BJ (cell line): ENCODE data around the gene COL16A1. TPM values are rescaled to one million over a fixed set of nuclear protein-coding genes. Genes with fewer than 3 reads are reported as not detected.

ENCODE experiments used
- CTCF ChIA-PET: fragments of 350-600 bp; formaldehyde crosslinking; extraction: SDS; loops from one replicate; lab custom pipeline; 2021; ENCODE audit warnings: antibody characterized with exemption, inconsistent platforms; lab: Yijun Ruan, JAX
- POLR2A ChIA-PET: fragments of 300-600 bp; sonication (Branson Sonifier 250); formaldehyde crosslinking; extraction: SDS; loops from one replicate; lab custom pipeline; 2021; ENCODE audit warnings: antibody characterized with exemption; lab: Charles Lee
- DNase-seq: peaks from one replicate; pipeline ENCODE4 v3.0.0-alpha.2; 2011; ENCODE audit warnings: low read depth
- H3K27me3 ChIP-seq: 2 replicates; pipeline ENCODE4 v1.6.0; 2011; ENCODE audit warnings: low read length; ENCODE audit not compliant: control insufficient read depth, insufficient read depth
- H3K36me3 ChIP-seq: 2 replicates; pipeline ENCODE4 v1.5.1; 2011; ENCODE audit warnings: low read length; ENCODE audit not compliant: control insufficient read depth, insufficient read depth
- H3K4me3 ChIP-seq: 2 replicates; pipeline ENCODE4 v1.5.1; 2011; ENCODE audit warnings: low read depth, mild to moderate bottlenecking, control low read depth, low read length
- CTCF ChIP-seq: IDR thresholded peaks from 2 replicates; pipeline ENCODE4 v1.5.1; 2011; ENCODE audit warnings: low read depth, mild to moderate bottlenecking, control low read depth, inconsistent platforms, low read length, moderate library complexity; ENCODE audit not compliant: insufficient read depth
- polyA plus RNA-seq: library from polyadenylated mRNA; depleted of rRNA; stranded (reverse); fragments of >200 nt; gene quantifications from 2 replicates; pipeline ENCODE4 v1.2.3, GENCODE V29; 2011

COL16A1 gene
- polyA plus RNA-seq, 1 experiment, result 123 TPM

- Histone ChIP-seq H3K27me3 (no peaks in the 10 kb centered on the region), H3K36me3 (peaks cover 2% of the 10 kb centered on the region; the same call in 1 of the 2 replicates), H3K4me3 (no peak overlapping the region)
- POLR2A ChIA-PET, result interaction anchor here (0.6 kb wide), 1 partner anchor 329 kb away, joined by 5 read pairs; no protein-coding TSS in a partner anchor
- no peak for TF ChIP-seq CTCF
- no peak for DNase-seq
- CTCF ChIA-PET, result interaction anchor here (2.7 to 4.4 kb wide), 2 partner anchors 13 to 18 kb away, joined by 11 to 25 read pairs; no protein-coding TSS in a partner anchor
Measured at GRCh38 chr1:31732751-31733289, 29.0 kb upstream of the COL16A1 start.

GRCh38 chr1:31732343-31732742 lies 28.5 kb upstream of the COL16A1 start:
- Histone ChIP-seq H3K27me3 (no peaks in the 10 kb centered on the region), H3K36me3 (peaks cover 2% of the 10 kb centered on the region; the same call in 1 of the 2 replicates), H3K4me3 (no peak overlapping the region)
- TF ChIP-seq CTCF, result no peak
- ChIA-PET CTCF (interaction anchor here (0.9 to 4.4 kb wide), 3 partner anchors 13 to 17 kb away, joined by 3 to 25 read pairs (median 11); no protein-coding TSS in a partner anchor), POLR2A (no interaction called here)
- DNase-seq, result no peak

GRCh38 chr1:31731049-31731565 lies 27.3 kb upstream of the COL16A1 start:
- no peak for DNase-seq
- Histone ChIP-seq H3K4me3 (no peak overlapping the region), H3K27me3 (no peaks in the 10 kb centered on the region), H3K36me3 (peaks cover 2% of the 10 kb centered on the region; the same call in 1 of the 2 replicates)
- no peak for TF ChIP-seq CTCF
- ChIA-PET POLR2A (no interaction called here), CTCF (interaction anchor here (2.7 kb wide), 1 partner anchor 16 kb away, joined by 11 read pairs; no protein-coding TSS in a partner anchor)

GRCh38 chr1:31730336-31731048 lies 26.7 kb upstream of the COL16A1 start:
- no peak for DNase-seq
- Histone ChIP-seq H3K4me3 (no peak overlapping the region), H3K27me3 (no peaks in the 10 kb centered on the region), H3K36me3 (peaks cover 2% of the 10 kb centered on the region; the same call in 1 of the 2 replicates)
- TF ChIP-seq CTCF, result no peak
- POLR2A ChIA-PET, result no interaction called here
- CTCF ChIA-PET, result interaction anchor here (2.7 kb wide), 1 partner anchor 15 kb away, joined by 11 read pairs; no protein-coding TSS in a partner anchor

GRCh38 chr1:31727849-31728248 lies 24.0 kb upstream of the COL16A1 start:
- CTCF ChIA-PET, result interaction anchor here (2.4 kb wide), 1 partner anchor 12 kb away, joined by 14 read pairs; no protein-coding TSS in a partner anchor
- no peak for DNase-seq
- Histone ChIP-seq H3K27me3 (no peaks in the 10 kb centered on the region), H3K4me3 (no peak overlapping the region), H3K36me3 (peaks cover 4% of the 10 kb centered on the region)
- POLR2A ChIA-PET, result no interaction called here
- TF ChIP-seq CTCF, result no peak
